GM18505 (cell line): Measurements from ENCODE around the gene UNC5B.

Source experiments
- ATAC-seq: cut with Tn5 transposase; IDR thresholded peaks from one replicate; pipeline ENCODE4 v1.9.1; 2021; ENCODE audit not compliant: unreplicated experiment
- POLR2A ChIP-seq: IDR thresholded peaks from 4 replicates; pipeline ENCODE4 v1.6.1; 2011; ENCODE audit warnings: borderline replicate concordance; ENCODE audit not compliant: insufficient read depth, insufficient read length; ENCODE audit errors: extremely low read depth

The UNC5B gene

DNA sequence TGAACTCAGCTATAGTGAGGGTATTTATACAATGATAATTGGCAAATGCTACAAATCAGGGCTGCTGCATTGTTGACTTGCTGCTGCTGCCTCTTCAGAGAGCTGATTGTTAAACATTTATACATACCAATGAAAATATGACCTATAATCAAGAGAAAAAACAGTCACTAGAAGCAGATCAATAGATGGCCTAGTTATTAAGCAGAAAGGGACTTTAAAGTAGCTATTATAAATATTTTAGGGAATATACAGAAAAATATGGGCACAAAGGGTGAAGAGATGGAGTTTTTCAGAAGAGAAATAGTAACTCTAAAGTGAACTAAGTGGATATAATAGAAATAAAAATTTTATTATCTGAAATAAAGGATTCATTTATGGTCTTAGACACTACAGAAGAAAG lies 14.4 kb upstream of the UNC5B start:
- ATAC-seq, result no peak
- TF ChIP-seq POLR2A, result no peak

DNA sequence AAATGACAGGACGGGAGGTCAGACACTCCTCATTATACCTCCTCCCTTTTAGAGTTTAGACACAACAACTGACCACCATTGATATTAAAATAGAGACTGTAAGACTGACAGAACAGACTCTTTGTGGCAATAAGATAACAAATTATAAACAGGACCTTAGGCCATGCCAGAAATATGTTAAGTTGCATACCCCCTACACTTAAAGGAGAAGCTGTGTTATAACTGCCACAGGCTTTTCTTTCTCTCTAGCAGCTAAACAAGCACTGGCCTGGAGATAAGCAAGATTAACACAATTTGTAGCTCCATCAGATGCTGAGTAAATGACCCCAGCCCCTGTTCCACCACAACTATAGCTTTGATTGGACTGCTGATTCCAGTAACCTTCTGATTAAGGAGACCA lies 10.5 kb upstream of the UNC5B start:
- ATAC-seq, result no peak
- no peak for TF ChIP-seq POLR2A

DNA sequence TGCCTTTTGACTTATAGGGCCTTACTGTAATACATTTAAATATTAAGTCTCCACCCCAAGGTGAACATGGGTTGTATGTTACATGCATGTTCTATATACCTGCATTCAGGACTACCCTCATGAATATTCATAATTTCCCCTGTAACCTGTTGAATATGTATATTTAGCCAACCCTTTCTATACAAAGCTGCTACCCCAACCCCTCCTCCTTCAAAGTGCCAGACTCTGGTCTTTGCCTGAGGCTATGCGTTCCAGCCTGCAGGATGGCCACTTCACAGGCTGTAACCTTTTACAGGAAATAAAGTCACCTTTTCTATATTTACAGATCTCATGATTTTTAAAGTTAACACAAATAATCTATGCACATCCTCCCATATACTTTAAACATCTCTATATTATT lies 10.1 kb upstream of the UNC5B start:
- TF ChIP-seq POLR2A, result no peak
- ATAC-seq, result no peak

DNA sequence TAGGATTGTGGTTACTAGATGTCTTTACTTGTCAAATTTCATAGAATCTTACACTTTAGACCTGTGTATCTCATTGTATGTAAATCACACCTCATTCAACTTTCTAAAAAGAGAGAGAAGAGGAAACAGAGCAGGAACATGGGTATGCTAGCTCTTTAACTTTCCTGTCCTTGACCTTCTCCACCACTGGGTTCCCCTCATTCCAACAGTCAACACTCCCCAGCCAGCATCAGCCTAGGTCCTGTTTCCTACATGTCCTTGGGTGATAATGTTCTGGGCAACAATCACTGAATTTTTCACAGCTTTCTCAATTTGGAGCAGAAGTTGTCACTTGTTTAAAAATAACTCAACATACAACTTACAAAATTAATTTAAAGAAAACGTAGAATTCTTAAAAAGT lies 9.2 kb upstream of the UNC5B start:
- no peak for TF ChIP-seq POLR2A
- ATAC-seq, result no peak

DNA sequence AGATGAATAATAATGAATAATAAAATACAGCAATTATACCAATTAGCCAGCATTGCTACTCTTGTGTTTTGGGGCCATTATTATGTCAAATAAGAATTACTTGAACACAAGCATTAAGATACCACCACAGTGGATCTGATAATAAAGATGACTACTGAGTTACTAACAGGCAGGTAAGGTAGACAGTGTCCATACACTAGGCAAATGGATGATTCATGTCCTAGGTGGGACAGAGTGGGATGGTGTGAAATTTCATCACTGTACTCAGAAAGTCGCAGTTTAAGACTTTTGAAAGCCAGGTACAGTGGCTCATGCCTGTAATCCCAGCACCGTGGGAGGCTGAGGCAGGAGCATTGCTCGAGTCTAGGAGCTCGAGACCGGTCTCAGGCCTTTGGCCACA lies 8.7 kb upstream of the UNC5B start:
- no peak for TF ChIP-seq POLR2A
- ATAC-seq, result no peak

DNA sequence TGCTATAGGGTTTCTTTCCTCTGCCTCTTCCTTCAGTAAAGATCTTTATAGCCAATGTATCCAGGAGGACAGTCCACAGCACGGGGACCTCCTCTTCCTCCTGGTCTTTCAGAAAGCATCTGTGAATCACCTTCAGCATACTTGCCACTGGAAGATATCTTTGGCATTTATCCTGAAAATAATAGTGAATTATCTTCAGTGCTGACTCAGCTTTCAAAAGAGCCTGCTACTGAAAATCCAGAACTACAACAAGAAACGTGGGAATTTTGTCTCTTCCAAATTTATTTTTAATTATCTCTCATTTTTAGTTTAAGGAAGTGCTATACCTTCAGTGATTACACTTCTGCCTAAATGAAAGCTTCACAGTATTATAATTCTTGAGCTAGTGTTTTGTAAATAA lies 7.6 kb upstream of the UNC5B start:
- ATAC-seq, result no peak
- no peak for TF ChIP-seq POLR2A

DNA sequence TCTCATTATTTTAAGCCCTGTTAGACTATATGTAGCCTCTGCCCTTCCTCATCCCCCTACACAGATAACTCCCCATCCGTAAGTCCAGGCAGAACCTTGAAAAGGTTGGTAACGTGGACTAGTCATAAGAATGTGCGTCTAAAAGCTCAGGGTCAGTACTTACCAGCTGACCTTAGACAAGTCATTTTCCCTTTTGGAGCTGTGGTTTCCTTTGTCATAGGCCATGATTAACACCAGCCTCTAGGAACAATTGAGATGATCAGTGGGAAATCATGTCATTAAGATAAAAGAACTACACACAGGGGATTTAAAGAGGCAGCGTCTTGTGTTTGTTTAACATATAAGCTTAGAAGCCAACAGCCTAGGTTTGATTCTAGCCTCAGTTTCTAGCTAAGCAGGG lies 6.9 kb upstream of the UNC5B start:
- no peak for ATAC-seq
- no peak for TF ChIP-seq POLR2A

DNA sequence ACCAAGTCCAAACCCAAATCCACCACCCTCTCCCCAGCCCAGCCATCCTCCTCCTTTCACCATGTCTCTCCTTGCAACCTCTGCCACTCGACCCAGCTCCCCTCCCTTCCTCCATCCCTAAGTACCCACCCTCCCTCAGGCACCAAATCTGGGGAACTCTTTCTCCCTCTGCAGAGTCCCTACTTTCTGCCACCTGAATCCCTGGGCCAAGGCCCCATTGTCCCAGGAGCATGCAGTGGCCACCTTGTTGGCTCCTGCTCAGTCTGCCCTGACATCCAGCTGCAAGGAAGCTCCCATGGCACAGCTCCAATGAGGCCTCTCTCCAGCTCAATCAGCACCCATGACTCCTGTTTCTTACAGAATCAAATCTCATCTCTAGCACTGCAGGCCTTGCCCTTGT lies 5.5 kb upstream of the UNC5B start:
- ATAC-seq, result no peak
- TF ChIP-seq POLR2A, result no peak

DNA sequence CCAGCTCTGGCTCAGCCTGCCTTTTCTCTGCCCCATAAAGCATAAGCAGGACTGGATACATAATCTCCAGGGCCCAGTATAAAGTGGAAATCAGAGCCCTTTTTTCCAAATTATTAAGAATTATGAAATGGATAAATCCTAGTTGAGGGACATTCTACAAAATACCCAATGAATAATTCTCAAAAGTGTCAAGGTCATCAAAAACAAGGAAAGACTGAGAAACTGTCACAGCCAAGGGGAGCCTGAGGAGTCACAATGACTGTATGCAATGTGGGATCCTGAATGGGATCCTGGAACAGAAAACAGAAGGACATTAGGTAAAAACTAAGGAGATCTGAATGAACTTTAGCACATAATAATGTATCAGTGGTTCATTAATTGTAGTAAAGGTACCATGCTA lies 4.8 kb upstream of the UNC5B start:
- ATAC-seq, result no peak
- TF ChIP-seq POLR2A, result no peak

DNA sequence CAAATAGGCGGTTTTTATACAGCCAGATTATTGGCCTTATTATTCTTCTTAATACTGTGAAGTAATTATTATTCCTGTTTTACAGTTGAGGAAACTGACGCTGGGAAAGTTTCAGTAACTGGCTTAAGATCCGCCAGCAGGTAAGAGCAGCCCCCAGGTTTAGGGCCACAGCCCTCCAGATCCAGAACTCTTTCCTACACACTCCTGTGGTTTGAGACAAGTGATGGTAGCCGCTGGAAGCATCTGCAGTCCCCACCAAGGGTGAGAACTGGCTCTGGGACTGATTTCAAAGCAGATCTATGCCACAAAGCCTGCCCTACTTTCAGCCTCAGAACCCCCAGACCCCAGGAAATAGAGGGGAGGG lies 3.0 kb upstream of the UNC5B start:
- no peak for ATAC-seq
- no peak for TF ChIP-seq POLR2A

DNA sequence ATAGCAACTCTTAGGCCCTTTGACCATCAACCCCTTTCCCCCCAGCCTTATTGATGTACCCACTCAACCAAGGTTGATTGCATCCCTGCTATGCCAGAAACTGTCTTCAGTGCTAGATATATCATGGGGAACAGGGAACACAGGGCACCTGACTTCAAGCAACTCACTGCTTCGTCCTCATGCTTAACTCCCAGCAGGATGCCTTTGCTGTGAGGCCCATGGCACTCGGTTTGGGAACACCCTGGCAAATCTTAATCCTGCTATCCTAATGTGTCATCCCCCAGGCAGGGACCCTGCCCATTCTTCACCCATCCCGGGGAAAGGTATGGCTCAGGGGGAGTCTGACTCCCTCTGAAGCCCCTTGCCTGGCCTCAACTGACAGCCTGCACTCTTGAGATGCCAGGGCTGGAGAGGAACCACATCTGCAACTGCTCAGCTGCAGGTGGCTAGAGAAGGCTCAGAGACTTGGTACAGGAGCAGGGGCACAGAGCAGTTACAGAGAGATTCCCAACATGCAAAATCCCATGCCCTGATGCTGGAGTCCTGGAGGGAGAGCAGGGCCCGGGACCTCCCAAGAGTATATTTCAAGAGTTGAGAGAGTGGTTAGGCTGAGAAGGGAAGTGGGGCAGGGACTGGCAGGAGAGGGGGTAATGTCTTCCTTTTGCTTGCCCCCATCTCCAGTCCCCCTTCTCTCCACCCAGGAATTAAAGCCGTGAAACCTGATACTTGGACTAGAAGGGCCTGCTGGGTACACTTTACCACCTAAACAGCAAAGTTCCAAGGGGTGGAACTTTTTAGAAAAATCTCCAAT lies 2.4 kb upstream of the UNC5B start:
- no peak for TF ChIP-seq POLR2A
- no peak for ATAC-seq

DNA sequence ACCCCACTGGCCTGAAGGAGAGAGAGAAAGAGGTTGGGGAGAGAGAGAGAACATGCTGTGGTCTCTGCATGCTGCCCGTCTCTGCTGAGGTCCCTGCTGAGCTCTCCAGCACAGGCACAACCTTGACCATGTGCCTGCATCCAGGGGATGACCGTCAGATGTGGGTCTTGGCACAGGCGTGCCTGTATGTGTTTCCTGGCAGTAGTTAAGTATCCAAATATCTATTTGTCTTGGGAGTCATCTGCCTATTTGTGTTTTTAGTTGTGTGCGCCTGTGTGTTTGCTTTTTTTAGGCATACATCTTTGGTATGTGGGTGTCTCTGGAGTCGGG lies 1.9 kb upstream of the UNC5B start:
- TF ChIP-seq POLR2A, result no peak
- ATAC-seq, result no peak

DNA sequence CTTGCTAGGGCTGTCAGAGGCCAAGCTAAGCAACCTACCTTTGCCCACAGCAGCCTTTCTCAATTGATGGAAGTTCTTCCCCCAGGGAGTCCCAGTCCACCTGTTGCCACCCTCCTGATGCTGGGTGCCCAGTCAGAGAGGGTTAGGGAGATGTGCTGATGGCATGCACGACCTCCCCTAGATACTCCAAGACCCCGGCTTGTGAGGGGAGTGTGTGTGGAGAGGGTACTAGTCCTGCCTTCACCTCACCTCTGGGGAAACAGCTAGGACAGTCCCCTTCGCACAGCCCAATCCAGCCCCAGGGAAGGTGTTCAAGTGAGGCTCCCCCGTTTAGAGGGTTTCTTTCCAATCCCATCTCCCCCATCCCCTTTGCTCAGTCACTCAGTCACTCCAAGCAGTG lies 1.3 kb upstream of the UNC5B start:
- no peak for ATAC-seq
- TF ChIP-seq POLR2A, result no peak

DNA sequence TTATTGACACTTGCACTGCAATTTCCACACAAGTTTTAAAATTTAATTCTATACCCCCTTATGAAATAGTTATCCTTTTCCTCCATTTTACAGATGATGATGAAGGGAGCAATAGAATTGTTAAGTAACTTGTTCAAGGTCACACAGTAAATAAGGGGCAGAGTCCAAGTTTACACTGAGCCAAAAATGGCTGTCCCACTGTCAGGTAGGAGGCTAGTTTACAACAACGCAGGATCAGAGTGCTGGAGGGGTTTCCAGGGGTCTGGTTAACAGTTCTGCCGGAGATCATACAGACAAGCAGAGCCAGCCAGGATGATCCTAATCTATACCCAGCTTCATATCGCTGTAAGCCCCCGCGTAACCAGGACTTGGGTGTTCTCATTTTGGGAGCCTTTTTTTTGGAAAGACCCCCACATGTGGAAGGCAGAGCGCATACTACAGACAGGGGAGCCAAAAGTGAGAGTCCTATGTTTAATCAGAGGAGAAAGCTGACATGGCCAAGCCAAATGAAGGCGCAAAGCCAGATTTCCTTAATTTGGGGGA lies 524 bp upstream of the UNC5B start:
- TF ChIP-seq POLR2A, result no peak
- ATAC-seq, result no peak
